ENCODE data around the gene TRAPPC10. TPM values are rescaled to one million over a fixed set of nuclear protein-coding genes. Genes with fewer than 3 reads are reported as not detected.

The TRAPPC10 gene
- total and polyA plus RNA-seq, 2 of the 8 experiments (the other 6 are each of a cell fraction or from before 2014, with no cell fraction given) = 18.5 to 29.8 TPM

DNA sequence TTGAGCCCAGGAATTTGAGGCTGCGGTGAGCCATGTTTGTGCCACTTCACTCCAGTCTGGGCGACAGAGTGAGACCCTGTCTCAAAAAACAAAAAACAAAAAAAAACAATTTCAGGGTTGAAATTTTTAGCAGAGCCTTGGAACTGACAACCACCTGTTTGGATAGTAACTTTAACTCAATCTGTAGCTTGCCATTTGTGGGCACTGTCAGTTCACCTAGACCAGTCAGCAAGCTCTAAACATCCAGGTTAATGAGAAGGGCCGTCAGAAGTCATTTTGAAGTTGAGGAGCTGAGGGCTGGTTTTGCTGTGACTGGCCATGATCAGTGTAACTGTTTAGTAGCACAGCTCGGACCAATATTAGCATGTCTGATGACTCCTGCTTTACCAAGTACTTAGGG, 8.4 kb downstream of the TRAPPC10 start:
- Histone ChIP-seq H3K27me3 (replicated peaks in 1 of 4; ENCODE audit: control insufficient read depth in 3 of 4, extremely low read depth in 1 of 4, insufficient read depth in 3 of 4, low read length in 3 of 4) (no peaks in the 10 kb centered on the region), H3K9me3 (ENCODE audit: insufficient read depth in 2 of 2, low read depth in 1 of 2, low read length in 1 of 2) (no peaks in the 10 kb centered on the region), H3K4me1 (replicated peaks in 1 of 4; ENCODE audit: control insufficient read depth in 3 of 4, insufficient read depth in 4 of 4, low read length in 3 of 4) (peaks cover under 1 to 7% (median 5%) of the 10 kb centered on the region in 4 experiments), H2AFZ (ENCODE audit: low read length) (no peak overlapping the region), H3K4me3 (ENCODE audit: extremely low read depth in 1 of 4, insufficient read depth in 2 of 4, low read depth in 3 of 4, low read length in 4 of 4) (no peak overlapping the region), H2BK15ac (ENCODE audit: low read length) (no peak overlapping the region), H3K4me2 (ENCODE audit: insufficient read depth in 1 of 2, low read depth in 2 of 2, low read length in 2 of 2) (no peak overlapping the region), H3K23ac (ENCODE audit: insufficient read length) (no peak overlapping the region), H2BK20ac (ENCODE audit: low read length) (no peak overlapping the region), H3K56ac (replicated peaks; ENCODE audit: insufficient read length, low read depth, low read length) (no peak overlapping the region), H3K14ac (ENCODE audit: insufficient read length) (no peak overlapping the region), H3K27ac (ENCODE audit: low read depth, low read length) (no peak overlapping the region), H3K79me1 (ENCODE audit: low read depth, low read length) (peaks cover 7% of the 10 kb centered on the region), H2AK5ac (ENCODE audit: low read depth, low read length) (no peak overlapping the region), H3K18ac (ENCODE audit: extremely low read depth, low read length) (no peak overlapping the region), H4K91ac (replicated peaks; ENCODE audit: insufficient read length, low read length) (no peak overlapping the region), H3K4ac (replicated peaks; ENCODE audit: insufficient read length, low read depth, low read length) (no peak overlapping the region), H4K8ac (ENCODE audit: extremely low read depth, insufficient read depth, low read length) (no peak overlapping the region), H4K5ac (ENCODE audit: insufficient read length, low read depth, low read length) (no peak overlapping the region), H4K20me1 (replicated peaks in 1 of 2; ENCODE audit: control insufficient read depth in 1 of 2, insufficient read depth in 2 of 2, low read length in 2 of 2) (peaks cover 7 to 20% of the 10 kb centered on the region in 2 experiments), H3K79me2 (ENCODE audit: control insufficient read depth in 1 of 2, insufficient read depth in 2 of 2, low read length in 2 of 2) (peaks cover 28 to 95% of the 10 kb centered on the region in 2 experiments), H3K36me3 (ENCODE audit: control insufficient read depth in 2 of 4, insufficient read depth in 4 of 4, low read length in 3 of 4) (no peaks in the 10 kb centered on the region; a peak in 1 of 8 replicates), H2BK5ac (ENCODE audit: low read depth, low read length) (no peak overlapping the region), H3K23me2 (ENCODE audit: low read depth, low read length) (no peaks in the 10 kb centered on the region), H3K9ac (replicated peaks in 1 of 4; ENCODE audit: extremely low read depth in 1 of 4, low read depth in 3 of 4, low read length in 3 of 4) (no peak overlapping the region), H2BK120ac (replicated peaks; ENCODE audit: low read depth, low read length) (no peak overlapping the region), H2BK12ac (ENCODE audit: low read depth, low read length) (no peak overlapping the region)
- POLR2A ChIA-PET (ENCODE audit: partially characterized antibody) = interaction anchor here (1.3 to 1.5 kb wide), 2 partner anchors 8 to 58 kb away, joined by 3 to 6 read pairs; partner anchors contain the start of gene TRAPPC10
- TF ChIP-seq CHD2 (IDR thresholded peaks at IDR 0.05; ENCODE audit: low read length) (no peak), BCL11A (IDR thresholded peaks at IDR 0.05; ENCODE audit: low read depth in 2 of 2, low read length in 2 of 2) (no peak), POLR2A (IDR thresholded peaks at IDR 0.05; ENCODE audit: control extremely low read depth in 1 of 2, low read depth in 2 of 2, low read length in 2 of 2) (no peak), BRCA1 (IDR thresholded peaks at IDR 0.05; ENCODE audit: low read depth, low read length) (no peak), CTBP2 (IDR thresholded peaks at IDR 0.05; ENCODE audit: borderline replicate concordance, insufficient read depth, insufficient read length, low read length) (no peak), SAP30 (IDR thresholded peaks at IDR 0.05; ENCODE audit: insufficient read depth, insufficient replicate concordance, low read length) (no peak), SRF (IDR thresholded peaks at IDR 0.05; ENCODE audit: low read depth, low read length) (no peak), BACH1 (IDR thresholded peaks at IDR 0.05; ENCODE audit: low read length) (no peak)
- TF ChIP-seq, protein P1, sequence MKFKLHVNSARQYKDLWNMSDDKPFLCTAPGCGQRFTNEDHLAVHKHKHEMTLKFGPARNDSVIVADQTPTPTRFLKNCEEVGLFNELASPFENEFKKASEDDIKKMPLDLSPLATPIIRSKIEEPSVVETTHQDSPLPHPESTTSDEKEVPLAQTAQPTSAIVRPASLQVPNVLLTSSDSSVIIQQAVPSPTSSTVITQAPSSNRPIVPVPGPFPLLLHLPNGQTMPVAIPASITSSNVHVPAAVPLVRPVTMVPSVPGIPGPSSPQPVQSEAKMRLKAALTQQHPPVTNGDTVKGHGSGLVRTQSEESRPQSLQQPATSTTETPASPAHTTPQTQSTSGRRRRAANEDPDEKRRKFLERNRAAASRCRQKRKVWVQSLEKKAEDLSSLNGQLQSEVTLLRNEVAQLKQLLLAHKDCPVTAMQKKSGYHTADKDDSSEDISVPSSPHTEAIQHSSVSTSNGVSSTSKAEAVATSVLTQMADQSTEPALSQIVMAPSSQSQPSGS (IDR thresholded peaks at IDR 0.05; ENCODE audit: low read length) = no peak
- TF ChIP-seq, protein P2, sequence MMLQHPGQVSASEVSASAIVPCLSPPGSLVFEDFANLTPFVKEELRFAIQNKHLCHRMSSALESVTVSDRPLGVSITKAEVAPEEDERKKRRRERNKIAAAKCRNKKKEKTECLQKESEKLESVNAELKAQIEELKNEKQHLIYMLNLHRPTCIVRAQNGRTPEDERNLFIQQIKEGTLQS (IDR thresholded peaks at IDR 0.05; ENCODE audit: insufficient read depth, low read depth, low read length) = no peak
- FAIRE-seq (no peak), DNase-seq (ENCODE audit: low read depth in 1 of 2, low spot score in 2 of 2) (no peak)
- 79% methylated on average over 4 of the region's 4 CpGs; no CpG with 5 or more reads in 1 of the 2 experiments for WGBS, 2 experiments (ENCODE audit: extremely low coverage in 1 of 2, insufficient coverage in 1 of 2, insufficient read length in 1 of 2, insufficient replicate concordance in 2 of 2, low coverage in 1 of 2, low lambda C conversion rate in 2 of 2, missing lambda C conversion rate in 1 of 2)
- CTCF ChIA-PET (ENCODE audit: partially characterized antibody) = interaction anchor here (0.6 to 1.6 kb wide), 4 partner anchors 11 to 51 kb away, joined by 3 to 4 read pairs (median 4); no protein-coding TSS in a partner anchor
